HepG2 (cell line): ENCODE data around the gene WNT2.

Source experiments
- GATA4 ChIP-seq: sonication (generic); IDR thresholded peaks from 2 replicates; pipeline ENCODE4 v1.6.1; 2016; ENCODE audit warnings: antibody characterized with exemption, low read depth, borderline replicate concordance
- POLR2A ChIP-seq, 2 experiments: IDR thresholded peaks; 2 replicates each; pipeline ENCODE4 v1.6.1; 2011; ENCODE audit warnings: low read depth in 2 of 2, low read length in 2 of 2, mild to moderate bottlenecking in 1 of 2, moderate library complexity in 1 of 2; ENCODE audit not compliant: insufficient read depth in 1 of 2
- SRF ChIP-seq: IDR thresholded peaks from 2 replicates; pipeline ENCODE4 v1.6.1; 2011; ENCODE audit warnings: mild to moderate bottlenecking, low read depth, low read length, moderate library complexity
- TF ChIP-seq, protein P1 (sequence below): IDR thresholded peaks from 2 replicates; pipeline ENCODE4 v1.6.1; 2018; ENCODE audit warnings: missing genetic modification reagents, mild to moderate bottlenecking, missing compliant biosample characterization
- TF ChIP-seq, protein P2 (sequence below): IDR thresholded peaks from 2 replicates; pipeline ENCODE4 v1.6.1; 2016; ENCODE audit warnings: low read depth, control low read depth

DNA sequence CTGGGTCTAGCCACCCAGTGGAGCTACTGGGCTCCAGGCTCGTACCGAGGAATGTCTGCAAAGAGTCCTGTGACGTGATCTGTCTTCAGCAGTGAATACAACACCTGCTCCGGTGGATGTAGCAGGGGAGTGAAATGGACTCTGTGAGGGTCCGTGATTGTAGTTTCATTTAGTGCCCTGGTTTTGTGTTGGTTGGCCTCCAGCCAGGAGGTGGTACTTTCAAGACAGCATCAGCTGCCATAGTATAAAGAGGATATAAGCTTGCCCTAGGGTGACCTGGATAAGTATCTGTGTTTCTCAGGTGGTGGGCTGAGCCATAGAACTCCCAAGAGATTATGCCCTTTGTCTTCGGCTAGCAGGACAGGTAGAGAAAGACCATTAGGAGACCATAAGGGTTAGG is 24.6 kb upstream of the WNT2 start:
- TF ChIP-seq, protein P1, sequence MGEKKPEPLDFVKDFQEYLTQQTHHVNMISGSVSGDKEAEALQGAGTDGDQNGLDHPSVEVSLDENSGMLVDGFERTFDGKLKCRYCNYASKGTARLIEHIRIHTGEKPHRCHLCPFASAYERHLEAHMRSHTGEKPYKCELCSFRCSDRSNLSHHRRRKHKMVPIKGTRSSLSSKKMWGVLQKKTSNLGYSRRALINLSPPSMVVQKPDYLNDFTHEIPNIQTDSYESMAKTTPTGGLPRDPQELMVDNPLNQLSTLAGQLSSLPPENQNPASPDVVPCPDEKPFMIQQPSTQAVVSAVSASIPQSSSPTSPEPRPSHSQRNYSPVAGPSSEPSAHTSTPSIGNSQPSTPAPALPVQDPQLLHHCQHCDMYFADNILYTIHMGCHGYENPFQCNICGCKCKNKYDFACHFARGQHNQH (CRISPR knock-in tag): no peak
- TF ChIP-seq, protein P2, sequence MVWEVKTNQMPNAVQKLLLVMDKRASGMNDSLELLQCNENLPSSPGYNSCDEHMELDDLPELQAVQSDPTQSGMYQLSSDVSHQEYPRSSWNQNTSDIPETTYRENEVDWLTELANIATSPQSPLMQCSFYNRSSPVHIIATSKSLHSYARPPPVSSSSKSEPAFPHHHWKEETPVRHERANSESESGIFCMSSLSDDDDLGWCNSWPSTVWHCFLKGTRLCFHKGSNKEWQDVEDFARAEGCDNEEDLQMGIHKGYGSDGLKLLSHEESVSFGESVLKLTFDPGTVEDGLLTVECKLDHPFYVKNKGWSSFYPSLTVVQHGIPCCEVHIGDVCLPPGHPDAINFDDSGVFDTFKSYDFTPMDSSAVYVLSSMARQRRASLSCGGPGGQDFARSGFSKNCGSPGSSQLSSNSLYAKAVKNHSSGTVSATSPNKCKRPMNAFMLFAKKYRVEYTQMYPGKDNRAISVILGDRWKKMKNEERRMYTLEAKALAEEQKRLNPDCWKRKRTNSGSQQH: no peak
- no peak for TF ChIP-seq POLR2A (IDR thresholded peaks at IDR 0.05; ENCODE audit: insufficient read depth in 1 of 2, low read depth in 2 of 2, low read length in 2 of 2)
- TF ChIP-seq SRF: no peak
- no peak for TF ChIP-seq GATA4
